Upper lobe of right lung (tissue), 1 donor: Measurements from ENCODE around the gene GEMIN5. TPM values are rescaled to one million over a fixed set of nuclear protein-coding genes. Genes with fewer than 3 reads are reported as not detected.

Experiments
- ATAC-seq: fragments of 200-7000 bp; cut with Tn5 transposase; one replicate; pipeline ENCODE4 v1.9.1; 2020; ENCODE audit warnings: mild to moderate bottlenecking, moderate library complexity
- DNase-seq: peaks from one replicate; pipeline ENCODE4 v3.0.0-alpha.2; 2020
- H3K27ac ChIP-seq: fragments of 200-600 bp; one replicate; pipeline ENCODE4 v1.8.0; 2022
- H3K27me3 ChIP-seq: fragments of 200-600 bp; one replicate; pipeline ENCODE4 v1.8.0; 2022; ENCODE audit warnings: mild to moderate bottlenecking
- H3K36me3 ChIP-seq: fragments of 200-600 bp; one replicate; pipeline ENCODE4 v1.8.0; 2022
- H3K4me1 ChIP-seq: fragments of 200-600 bp; one replicate; pipeline ENCODE4 v1.8.0; 2022
- H3K4me3 ChIP-seq: fragments of 200-600 bp; one replicate; pipeline ENCODE4 v1.8.0; 2022; ENCODE audit warnings: mild to moderate bottlenecking
- H3K9me3 ChIP-seq: fragments of 200-600 bp; one replicate; pipeline ENCODE4 v1.8.0; 2022
- CTCF ChIP-seq: fragments of 200-600 bp; IDR thresholded peaks from one replicate; pipeline ENCODE4 v1.8.0; 2022; ENCODE audit warnings: antibody characterized with exemption
- intact Hi-C: fragments of 100-400 bp; cut with DNase I; formaldehyde crosslinking; loops from one replicate; pipeline ENCODE4 v1.11.0; 2022
- total RNA-seq: library from RNA; stranded (reverse); fragmentation: NEBNext Ultra II Directional; extraction: Animal tissue kit (Norgen Biotek cat#: 25700); gene quantifications from one replicate; pipeline ENCODE4 v1.2.1, GENCODE V29; 2021
- donor health status: DM: no; HTN: yes; CAD: no; lungs with severe emphysema.

GEMIN5 gene
- total RNA-seq, 1 donor from 2014 or later, result 13.9 TPM

GRCh38 chr5:154881986-154882385, 56.0 kb downstream of the GEMIN5 start:
- Histone ChIP-seq H3K36me3 (peaks cover 8% of the 10 kb centered on the region), H3K27ac (peak overlapping the region; percentile 53), H3K4me1 (no peaks in the 10 kb centered on the region), H3K9me3 (peaks cover 28% of the 10 kb centered on the region), H3K27me3 (no peaks in the 10 kb centered on the region), H3K4me3 (no peak overlapping the region)
- intact Hi-C loops, result no loop called here
- DNase-seq (no peak), ATAC-seq (no peak)
- no peak for TF ChIP-seq CTCF

- intact Hi-C loops, result no loop called here
- peaks cover 34% of the 10 kb centered on the region for H3K36me3 ChIP-seq
These were observed 59.2 kb downstream of the GEMIN5 start for GRCh38 chr5:154878642-154879335.

GRCh38 chr5:154873791-154874331, 64.2 kb downstream of the GEMIN5 start:
- Histone ChIP-seq H3K4me1 (peaks cover 13% of the 10 kb centered on the region), H3K27ac (peak overlapping the region; percentile 55), H3K36me3 (peaks cover 76% of the 10 kb centered on the region), H3K4me3 (no peak overlapping the region), H3K9me3 (peaks cover 2% of the 10 kb centered on the region), H3K27me3 (no peaks in the 10 kb centered on the region)
- intact Hi-C loops, result no loop called here
- ATAC-seq (no peak), DNase-seq (no peak)
- TF ChIP-seq CTCF, result no peak

More at GRCh38 chr5:154878642-154879335, 59.2 kb downstream of the GEMIN5 start:
- Histone ChIP-seq H3K9me3 (peaks cover 7% of the 10 kb centered on the region), H3K4me3 (no peak overlapping the region), H3K27ac (no peak overlapping the region), H3K4me1 (no peaks in the 10 kb centered on the region), H3K27me3 (no peaks in the 10 kb centered on the region)
- no peak for DNase-seq
- ATAC-seq, result no peak
- TF ChIP-seq CTCF, result no peak

- intact Hi-C loops, result no loop called here
- no peak overlapping the region for H3K4me3 ChIP-seq
- ATAC-seq (no peak), DNase-seq (no peak)
- H3K36me3 ChIP-seq, result peaks cover 86% of the 10 kb centered on the region
- H3K27me3 ChIP-seq, result no peaks in the 10 kb centered on the region
- no peaks in the 10 kb centered on the region for H3K9me3 ChIP-seq
- no peak for TF ChIP-seq CTCF
- H3K4me1 ChIP-seq, result peaks cover 13% of the 10 kb centered on the region
- H3K27ac ChIP-seq, result no peak overlapping the region
These were observed 66.3 kb downstream of the GEMIN5 start for GRCh38 chr5:154871734-154872133.

GRCh38 chr5:154868702-154869101, 69.3 kb downstream of the GEMIN5 start:
- Histone ChIP-seq H3K27me3 (no peaks in the 10 kb centered on the region), H3K4me3 (no peak overlapping the region), H3K27ac (no peak overlapping the region), H3K9me3 (no peaks in the 10 kb centered on the region), H3K36me3 (peaks cover 86% of the 10 kb centered on the region), H3K4me1 (peaks cover 26% of the 10 kb centered on the region)
- ATAC-seq, result peak; percentile 78
- no peak for TF ChIP-seq CTCF
- DNase-seq, result no peak
- intact Hi-C loops, result no loop called here
